K562 (cell line): ENCODE results near the gene IL1RAPL2. TPM values are rescaled to one million over a fixed set of nuclear protein-coding genes. Genes with fewer than 3 reads are reported as not detected.

ENCODE experiments used
- ATAC-seq: fragments of 200-7000 bp; cut with Tn5 transposase; 3 replicates; pipeline ENCODE4 v1.9.1; 2020; ENCODE audit warnings: moderate library complexity
- BruUV-seq: library from RNA; stranded (reverse); fragments of 400-500 nt; replicated peaks from 2 replicates; lab custom pipeline; 2021; lab: Mats Ljungman, UMichigan
- CTCF ChIA-PET: fragments of 300-600 bp; formaldehyde crosslinking; extraction: SDS; loops from one replicate; lab custom pipeline; 2021; ENCODE audit warnings: low intra/inter-chr PET ratio; lab: Yijun Ruan, JAX
- POLR2A ChIA-PET: fragments of 300-600, 350-650 bp; sonication (Branson Sonifier 250); formaldehyde crosslinking; extraction: SDS; loops from one replicate; lab custom pipeline; 2021; ENCODE audit warnings: antibody characterized with exemption, inconsistent platforms; lab: Yijun Ruan, JAX
- DNase-seq, 4 experiments: peaks; one replicate each; pipeline versions ENCODE4 v3.0.0 to v3.0.0-alpha.2; 2011 to 2018; ENCODE audit warnings: low spot score in 3 of 4, mixed read lengths in 3 of 4; ENCODE audit errors: extremely low read depth in 1 of 4
- FAIRE-seq: peaks from 2 replicates; lab custom pipeline; 2011; peaks lifted over from hg19 to GRCh38; lab: Jason Lieb, UNC
- H2AFZ ChIP-seq: 2 replicates; pipeline ENCODE4 v1.6.0; 2011; ENCODE audit warnings: low read depth, low read length, control low read depth, inconsistent platforms
- H3K27ac ChIP-seq: fragments of 200-600 bp; 3 replicates; pipeline ENCODE4 v1.8.0; 2011; ENCODE audit warnings: low read depth, mild to moderate bottlenecking, control low read depth, inconsistent platforms, low read length, moderate library complexity, mixed read lengths; ENCODE audit errors: extremely low read depth
- H3K27me3 ChIP-seq, 2 experiments: fragments of 300-600 bp in 1 of 2; 2 replicates in 1 of 2; 3 replicates in 1 of 2; pipeline versions ENCODE4 v1.6.0 to v1.8.0; 2011; ENCODE audit warnings: inconsistent platforms in 2 of 2, low read length in 2 of 2, mild to moderate bottlenecking in 1 of 2, mixed read lengths in 1 of 2, moderate library complexity in 1 of 2; ENCODE audit not compliant: control insufficient read depth in 2 of 2, insufficient read depth in 2 of 2
- H3K36me3 ChIP-seq: fragments of 300-600 bp; 3 replicates; pipeline ENCODE4 v1.8.0; 2011; ENCODE audit warnings: mild to moderate bottlenecking, low read length, inconsistent platforms; ENCODE audit not compliant: control insufficient read depth, insufficient read depth
- H3K4me1 ChIP-seq, 2 experiments: fragments of 200-600 bp in 1 of 2; replicated peaks in 1 of 2; 2 replicates in 1 of 2; 3 replicates in 1 of 2; pipeline versions ENCODE4 v1.5.1 to v1.8.0; 2011; ENCODE audit warnings: inconsistent platforms in 2 of 2, low read length in 2 of 2, mild to moderate bottlenecking in 1 of 2, mixed read lengths in 1 of 2, moderate library complexity in 1 of 2; ENCODE audit not compliant: control insufficient read depth in 2 of 2, insufficient read depth in 2 of 2
- H3K4me2 ChIP-seq: 2 replicates; pipeline ENCODE4 v1.6.1; 2011; ENCODE audit warnings: low read length, control low read depth, inconsistent platforms, mixed read lengths; ENCODE audit not compliant: insufficient read depth
- H3K4me3 ChIP-seq: fragments of 200-600 bp; sonication (generic), shearing (Covaris generic); 2 replicates; pipeline ENCODE4 v1.5.1; 2016; ENCODE audit warnings: control low read depth, inconsistent platforms
- H3K79me2 ChIP-seq: fragments of 200-600 bp; 3 replicates; pipeline ENCODE4 v1.8.0; 2011; ENCODE audit warnings: low read length, inconsistent platforms; ENCODE audit not compliant: control insufficient read depth, insufficient read depth
- H3K9ac ChIP-seq, 2 experiments: 2 replicates each; pipeline versions ENCODE4 v1.6.0 to v1.6.1; 2011; ENCODE audit warnings: low read depth in 2 of 2, low read length in 2 of 2, control low read depth in 1 of 2, inconsistent platforms in 1 of 2, mild to moderate bottlenecking in 1 of 2, mixed read lengths in 1 of 2; ENCODE audit not compliant: insufficient read depth in 1 of 2
- H3K9me1 ChIP-seq: one replicate; pipeline ENCODE4 v1.6.0; 2011; ENCODE audit warnings: inconsistent platforms, mild to moderate bottlenecking, low read length, moderate library complexity; ENCODE audit not compliant: control insufficient read depth, insufficient read depth
- H3K9me3 ChIP-seq: replicated peaks from 2 replicates; pipeline ENCODE4 v1.5.1; 2011; ENCODE audit warnings: low read depth, low read length, inconsistent platforms; ENCODE audit not compliant: control insufficient read depth, insufficient read depth
- H4K20me1 ChIP-seq: replicated peaks from 2 replicates; pipeline ENCODE4 v1.6.1; 2011; ENCODE audit warnings: low read length, inconsistent platforms, mixed read lengths; ENCODE audit not compliant: control insufficient read depth, insufficient read depth
- CBX1 ChIP-seq: sonication (generic); IDR thresholded peaks from 2 replicates; pipeline ENCODE4 v1.6.1; 2016; ENCODE audit warnings: antibody characterized with exemption, low read depth, mild to moderate bottlenecking
- HDAC8 ChIP-seq: fragments of 450-650 bp; IDR thresholded peaks from 2 replicates; pipeline ENCODE4 v1.6.1; 2016; ENCODE audit warnings: mild to moderate bottlenecking, missing genetic modification characterization, moderate library complexity, missing compliant biosample characterization
- HMGN3 ChIP-seq: IDR thresholded peaks from 2 replicates; pipeline ENCODE4 v1.6.1; 2011; ENCODE audit warnings: borderline replicate concordance, low read depth, mild to moderate bottlenecking, mixed read lengths, low read length; ENCODE audit not compliant: insufficient read length; ENCODE audit errors: extremely low read depth
- LEF1 ChIP-seq: fragments of 450-650 bp; IDR thresholded peaks from 2 replicates; pipeline ENCODE4 v1.6.1; 2016; ENCODE audit warnings: mild to moderate bottlenecking
- SMARCE1 ChIP-seq: fragments of 450-650 bp; IDR thresholded peaks from 2 replicates; pipeline ENCODE4 v1.7.1; 2016; ENCODE audit warnings: mild to moderate bottlenecking
- WGBS: fragments of 100-300 bp; shearing (Covaris generic); methylation state at CpG from one replicate; pipeline ENCODE4 v1.1.6; 2016; ENCODE audit warnings: low coverage, mixed read lengths; ENCODE audit not compliant: insufficient coverage; ENCODE audit errors: missing lambda C conversion rate; 5-methylcytosine and 5-hydroxymethylcytosine counted together
- in situ Hi-C: fragments of 300-500 bp; cut with MboI; formaldehyde crosslinking; loops from 4 replicates; pipeline ENCODE4 v1.15.0; 2018; ENCODE audit warnings: inconsistent platforms, mixed read lengths
- intact Hi-C: fragments of 100-400 bp; cut with micrococcal nuclease; formaldehyde crosslinking; loops from 2 replicates; pipeline ENCODE4 v1.14.2; 2022
- polyA plus RNA-seq, 8 experiments: library from polyadenylated mRNA; depleted of rRNA in 4 of 8; stranded (reverse) in 5 of 8; unstranded in 3 of 8; fragments of >200 nt; fragmentation: Nextera tagmentation in 2 of 8; fragmentation: Illumina TruSeq in 1 of 8; extraction: Ambion mirVana in 2 of 8; extraction: Trizol in 1 of 8; gene quantifications; 2 replicates each; pipeline versions ENCODE4 v1.2.1 to v1.2.3, GENCODE V29; 2011 to 2014; ENCODE audit warnings: inconsistent platforms in 1 of 8, missing spikeins in 1 of 8
- total RNA-seq, 7 experiments: library from RNA; depleted of rRNA in 6 of 7; stranded (reverse); fragments of >200 nt in 6 of 7; fragmentation: Illumina TruSeq in 2 of 7; extraction: Trizol in 2 of 7; gene quantifications; 2 replicates each; pipeline versions ENCODE4 v1.2.1 to v1.2.3, GENCODE V29; 2011 to 2021; ENCODE audit warnings: low replicate concordance in 1 of 7
- TF ChIP-seq, protein P1 (sequence below), 2 experiments: fragments of 450-650 bp in 1 of 2; IDR thresholded peaks; 2 replicates each; pipeline ENCODE4 v1.6.1; 2011 to 2017; ENCODE audit warnings: low read depth in 2 of 2, antibody characterized with exemption in 1 of 2, borderline replicate concordance in 1 of 2, low read length in 1 of 2, mild to moderate bottlenecking in 1 of 2, mixed read lengths in 1 of 2; ENCODE audit not compliant: control insufficient read depth in 1 of 2
- TF ChIP-seq, protein P2 (sequence below): sonication (generic); formaldehyde crosslinking; IDR thresholded peaks from 2 replicates; pipeline ENCODE4 v1.8.1; 2022; ENCODE audit warnings: missing genetic modification reagents
- TF ChIP-seq, protein P3 (sequence below), 2 experiments: fragments of 450-650 bp; formaldehyde crosslinking in 1 of 2; IDR thresholded peaks; 2 replicates each; pipeline versions ENCODE4 v1.4.0 to v1.6.1; 2014 to 2020; ENCODE audit warnings: mild to moderate bottlenecking in 2 of 2, borderline replicate concordance in 1 of 2, low read depth in 1 of 2

The IL1RAPL2 gene
- total and polyA plus RNA-seq, 9 of the 15 experiments (the other 6 are each of a cell fraction or from before 2014, with no cell fraction given), result not detected

DNA sequence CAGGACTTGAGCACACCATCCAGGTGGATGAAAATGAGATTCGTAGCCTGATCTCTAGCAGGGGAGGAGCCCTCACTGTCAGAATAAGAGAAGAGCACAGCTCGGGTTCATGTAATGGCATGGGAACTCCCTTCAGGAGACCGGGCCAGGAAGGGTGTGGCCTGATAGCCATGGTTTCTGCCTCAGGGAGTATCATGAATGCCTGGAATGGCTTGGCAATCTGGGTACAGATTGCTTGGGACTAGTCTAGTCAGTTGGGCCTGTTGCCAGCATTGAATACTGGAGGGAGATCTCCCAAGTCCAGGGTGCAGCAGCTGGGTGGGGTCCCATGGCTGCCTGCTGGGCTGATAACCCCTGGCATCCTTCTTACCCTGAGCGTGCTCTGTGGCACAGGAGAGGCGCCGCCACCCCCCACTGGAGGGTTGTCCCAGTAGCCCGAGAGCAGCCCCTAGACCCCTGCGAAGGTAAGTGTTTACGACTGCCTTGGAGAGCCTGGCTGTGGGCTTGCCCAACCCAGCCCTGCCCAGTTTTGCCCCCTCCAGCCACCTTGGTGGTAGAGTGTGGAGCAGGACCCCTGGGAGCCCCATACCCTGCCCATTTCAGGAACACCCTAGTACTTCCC lies 355.7 kb downstream of the IL1RAPL2 start:
- TF ChIP-seq, protein P1, sequence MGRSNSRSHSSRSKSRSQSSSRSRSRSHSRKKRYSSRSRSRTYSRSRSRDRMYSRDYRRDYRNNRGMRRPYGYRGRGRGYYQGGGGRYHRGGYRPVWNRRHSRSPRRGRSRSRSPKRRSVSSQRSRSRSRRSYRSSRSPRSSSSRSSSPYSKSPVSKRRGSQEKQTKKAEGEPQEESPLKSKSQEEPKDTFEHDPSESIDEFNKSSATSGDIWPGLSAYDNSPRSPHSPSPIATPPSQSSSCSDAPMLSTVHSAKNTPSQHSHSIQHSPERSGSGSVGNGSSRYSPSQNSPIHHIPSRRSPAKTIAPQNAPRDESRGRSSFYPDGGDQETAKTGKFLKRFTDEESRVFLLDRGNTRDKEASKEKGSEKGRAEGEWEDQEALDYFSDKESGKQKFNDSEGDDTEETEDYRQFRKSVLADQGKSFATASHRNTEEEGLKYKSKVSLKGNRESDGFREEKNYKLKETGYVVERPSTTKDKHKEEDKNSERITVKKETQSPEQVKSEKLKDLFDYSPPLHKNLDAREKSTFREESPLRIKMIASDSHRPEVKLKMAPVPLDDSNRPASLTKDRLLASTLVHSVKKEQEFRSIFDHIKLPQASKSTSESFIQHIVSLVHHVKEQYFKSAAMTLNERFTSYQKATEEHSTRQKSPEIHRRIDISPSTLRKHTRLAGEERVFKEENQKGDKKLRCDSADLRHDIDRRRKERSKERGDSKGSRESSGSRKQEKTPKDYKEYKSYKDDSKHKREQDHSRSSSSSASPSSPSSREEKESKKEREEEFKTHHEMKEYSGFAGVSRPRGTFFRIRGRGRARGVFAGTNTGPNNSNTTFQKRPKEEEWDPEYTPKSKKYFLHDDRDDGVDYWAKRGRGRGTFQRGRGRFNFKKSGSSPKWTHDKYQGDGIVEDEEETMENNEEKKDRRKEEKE (IDR thresholded peaks at IDR 0.05; ENCODE audit: borderline replicate concordance in 1 of 2, control insufficient read depth in 1 of 2, low read depth in 2 of 2, low read length in 1 of 2), result no peak
- no peak for TF ChIP-seq CBX1
- TF ChIP-seq HDAC8 (tag), result no peak
- no peak for TF ChIP-seq HMGN3
- TF ChIP-seq, protein P2, sequence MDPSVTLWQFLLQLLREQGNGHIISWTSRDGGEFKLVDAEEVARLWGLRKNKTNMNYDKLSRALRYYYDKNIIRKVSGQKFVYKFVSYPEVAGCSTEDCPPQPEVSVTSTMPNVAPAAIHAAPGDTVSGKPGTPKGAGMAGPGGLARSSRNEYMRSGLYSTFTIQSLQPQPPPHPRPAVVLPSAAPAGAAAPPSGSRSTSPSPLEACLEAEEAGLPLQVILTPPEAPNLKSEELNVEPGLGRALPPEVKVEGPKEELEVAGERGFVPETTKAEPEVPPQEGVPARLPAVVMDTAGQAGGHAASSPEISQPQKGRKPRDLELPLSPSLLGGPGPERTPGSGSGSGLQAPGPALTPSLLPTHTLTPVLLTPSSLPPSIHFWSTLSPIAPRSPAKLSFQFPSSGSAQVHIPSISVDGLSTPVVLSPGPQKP (CRISPR knock-in tag), result no peak
- TF ChIP-seq SMARCE1, result no peak
- TF ChIP-seq, protein P3, sequence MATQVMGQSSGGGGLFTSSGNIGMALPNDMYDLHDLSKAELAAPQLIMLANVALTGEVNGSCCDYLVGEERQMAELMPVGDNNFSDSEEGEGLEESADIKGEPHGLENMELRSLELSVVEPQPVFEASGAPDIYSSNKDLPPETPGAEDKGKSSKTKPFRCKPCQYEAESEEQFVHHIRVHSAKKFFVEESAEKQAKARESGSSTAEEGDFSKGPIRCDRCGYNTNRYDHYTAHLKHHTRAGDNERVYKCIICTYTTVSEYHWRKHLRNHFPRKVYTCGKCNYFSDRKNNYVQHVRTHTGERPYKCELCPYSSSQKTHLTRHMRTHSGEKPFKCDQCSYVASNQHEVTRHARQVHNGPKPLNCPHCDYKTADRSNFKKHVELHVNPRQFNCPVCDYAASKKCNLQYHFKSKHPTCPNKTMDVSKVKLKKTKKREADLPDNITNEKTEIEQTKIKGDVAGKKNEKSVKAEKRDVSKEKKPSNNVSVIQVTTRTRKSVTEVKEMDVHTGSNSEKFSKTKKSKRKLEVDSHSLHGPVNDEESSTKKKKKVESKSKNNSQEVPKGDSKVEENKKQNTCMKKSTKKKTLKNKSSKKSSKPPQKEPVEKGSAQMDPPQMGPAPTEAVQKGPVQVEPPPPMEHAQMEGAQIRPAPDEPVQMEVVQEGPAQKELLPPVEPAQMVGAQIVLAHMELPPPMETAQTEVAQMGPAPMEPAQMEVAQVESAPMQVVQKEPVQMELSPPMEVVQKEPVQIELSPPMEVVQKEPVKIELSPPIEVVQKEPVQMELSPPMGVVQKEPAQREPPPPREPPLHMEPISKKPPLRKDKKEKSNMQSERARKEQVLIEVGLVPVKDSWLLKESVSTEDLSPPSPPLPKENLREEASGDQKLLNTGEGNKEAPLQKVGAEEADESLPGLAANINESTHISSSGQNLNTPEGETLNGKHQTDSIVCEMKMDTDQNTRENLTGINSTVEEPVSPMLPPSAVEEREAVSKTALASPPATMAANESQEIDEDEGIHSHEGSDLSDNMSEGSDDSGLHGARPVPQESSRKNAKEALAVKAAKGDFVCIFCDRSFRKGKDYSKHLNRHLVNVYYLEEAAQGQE (IDR thresholded peaks at IDR 0.05; ENCODE audit: borderline replicate concordance), result no peak
- TF ChIP-seq, protein P3 (CRISPR knock-in tag; IDR thresholded peaks at IDR 0.05; ENCODE audit: low read depth), result no peak
- TF ChIP-seq LEF1, result no peak
- ATAC-seq, result no peak; the same call in 2 of the 3 replicates
- H3K27ac ChIP-seq, result no peak overlapping the region
- BruUV-seq, result no TSS peak
- H3K4me2 ChIP-seq, result no peak overlapping the region
- no peaks in the 10 kb centered on the region for H3K27me3 ChIP-seq
- WGBS, result 32% methylated on average over 3 of the region's 9 CpGs
- H3K4me1 ChIP-seq, result no peaks in the 10 kb centered on the region
- ChIA-PET POLR2A (no interaction called here), CTCF (no interaction called here)
- H4K20me1 ChIP-seq, result no peaks in the 10 kb centered on the region
- no peaks in the 10 kb centered on the region for H3K9me3 ChIP-seq
- no peak overlapping the region for H3K4me3 ChIP-seq
- no peak for DNase-seq
- intact Hi-C loops, result loop anchor here (5.0 kb wide), 2 partner anchors 354 to 439 kb away; partner anchors contain the start of gene IL1RAPL2
- H2AFZ ChIP-seq, result no peak overlapping the region
- H3K9me1 ChIP-seq, result no peaks in the 10 kb centered on the region
- no peaks in the 10 kb centered on the region for H3K79me2 ChIP-seq
- no peak overlapping the region for H3K9ac ChIP-seq
- in situ Hi-C loops, result no loop called here
- no peaks in the 10 kb centered on the region for H3K36me3 ChIP-seq
- no peak for FAIRE-seq
